Epithelial cell of prostate (primary cell): ENCODE data around the gene CDH8.

Experiments used
- DNase-seq: peaks from one replicate; pipeline ENCODE4 v3.0.0-alpha.2; 2011; ENCODE audit warnings: low read depth, low spot score
- H3K27ac ChIP-seq: fragments of 450-650 bp; 2 replicates; pipeline ENCODE4 v1.5.1; 2017; ENCODE audit warnings: mild to moderate bottlenecking

The CDH8 gene

GRCh38 chr16:62034231-62035114, 1.8 kb downstream of the CDH8 start:
- H3K27ac ChIP-seq = no peak overlapping the region
- DNase-seq = no peak

GRCh38 chr16:62033065-62033464, 3.2 kb downstream of the CDH8 start:
- no peak for DNase-seq
- no peak overlapping the region for H3K27ac ChIP-seq

GRCh38 chr16:62029947-62030346, 6.3 kb downstream of the CDH8 start:
- H3K27ac ChIP-seq = no peak overlapping the region
- no peak for DNase-seq

- DNase-seq = no peak
- no peak overlapping the region for H3K27ac ChIP-seq
Observed at GRCh38 chr16:62022688-62023087, 13.6 kb downstream of the CDH8 start.

GRCh38 chr16:62021161-62021581, 15.1 kb downstream of the CDH8 start:
- no peak for DNase-seq
- no peak overlapping the region for H3K27ac ChIP-seq

- H3K27ac ChIP-seq = no peak overlapping the region
- DNase-seq = no peak
Observed at GRCh38 chr16:62020681-62021080, 15.6 kb downstream of the CDH8 start.

GRCh38 chr16:62019851-62020250, 16.4 kb downstream of the CDH8 start:
- no peak for DNase-seq
- no peak overlapping the region for H3K27ac ChIP-seq

- no peak for DNase-seq
- no peak overlapping the region for H3K27ac ChIP-seq
Observed at GRCh38 chr16:62018301-62019060, 17.8 kb downstream of the CDH8 start.

GRCh38 chr16:62014319-62014923, 21.8 kb downstream of the CDH8 start:
- no peak for DNase-seq

GRCh38 chr16:62010186-62010585, 26.1 kb downstream of the CDH8 start:
- DNase-seq = no peak
- H3K27ac ChIP-seq = no peak overlapping the region

More at GRCh38 chr16:62014319-62014923, 21.8 kb downstream of the CDH8 start:
- H3K27ac ChIP-seq = no peak overlapping the region

- no peak for DNase-seq
- H3K27ac ChIP-seq = no peak overlapping the region
Observed at GRCh38 chr16:61998460-61998859, 37.8 kb downstream of the CDH8 start.

GRCh38 chr16:61993108-61993507, 43.1 kb downstream of the CDH8 start:
- no peak overlapping the region for H3K27ac ChIP-seq
- no peak for DNase-seq

GRCh38 chr16:61987474-61988012, 48.7 kb downstream of the CDH8 start:
- H3K27ac ChIP-seq = no peak overlapping the region
- DNase-seq = no peak

GRCh38 chr16:61969077-61969382, 67.2 kb downstream of the CDH8 start:
- H3K27ac ChIP-seq = no peak overlapping the region
- no peak for DNase-seq

GRCh38 chr16:61968242-61969076, 67.8 kb downstream of the CDH8 start:
- no peak overlapping the region for H3K27ac ChIP-seq

GRCh38 chr16:61957075-61957855, 79.0 kb downstream of the CDH8 start:
- no peak overlapping the region for H3K27ac ChIP-seq
- no peak for DNase-seq

More at GRCh38 chr16:61968242-61969076, 67.8 kb downstream of the CDH8 start:
- no peak for DNase-seq

GRCh38 chr16:61952841-61953240, 83.4 kb downstream of the CDH8 start:
- DNase-seq = no peak

GRCh38 chr16:61948414-61948813, 87.8 kb downstream of the CDH8 start:
- DNase-seq = no peak
- H3K27ac ChIP-seq = no peak overlapping the region

More at GRCh38 chr16:61952841-61953240, 83.4 kb downstream of the CDH8 start:
- H3K27ac ChIP-seq = no peak overlapping the region

- no peak for DNase-seq
- H3K27ac ChIP-seq = no peak overlapping the region
Observed at GRCh38 chr16:61946019-61946418, 90.2 kb downstream of the CDH8 start.
